Activated naive CD4-positive, alpha-beta T cell treated with anti-CD3 and anti-CD28 coated beads, Interleukin-2, amount 10 ng/mL, durations not matched to agents 7 days and 5 days (primary cell): ENCODE measurements around the gene SEC22C.

Experiments
- CTCF ChIA-PET: fragments of 350-600 bp; sonication (Branson Sonifier 250); formaldehyde crosslinking; loops from one replicate; lab custom pipeline; 2021; ENCODE audit warnings: antibody characterized with exemption; lab: Charles Lee
- DNase-seq: peaks from one replicate; pipeline ENCODE4 v3.0.0-alpha.2; 2020
- H3K27ac Mint-ChIP-seq: one replicate; pipeline ENCODE4 v1.8.0; 2021; ENCODE audit warnings: mild to moderate bottlenecking, moderate library complexity, mixed read lengths
- H3K27me3 Mint-ChIP-seq: one replicate; pipeline ENCODE4 v1.8.0; 2021; ENCODE audit warnings: mild to moderate bottlenecking, mixed read lengths
- H3K36me3 Mint-ChIP-seq: one replicate; pipeline ENCODE4 v1.8.0; 2021; ENCODE audit warnings: mixed read lengths
- H3K4me1 Mint-ChIP-seq: one replicate; pipeline ENCODE4 v1.8.0; 2021; ENCODE audit warnings: mixed read lengths
- H3K4me3 Mint-ChIP-seq: one replicate; pipeline ENCODE4 v1.8.0; 2021; ENCODE audit warnings: mild to moderate bottlenecking, moderate library complexity, mixed read lengths
- H3K9me3 Mint-ChIP-seq: one replicate; pipeline ENCODE4 v1.8.0; 2021; ENCODE audit warnings: mixed read lengths

SEC22C gene

GRCh38 chr3:42501681-42502428, 79.9 kb downstream of the SEC22C start:
- Mint-ChIP-seq H3K4me3 (peak overlapping the region; percentile 83), H3K9me3 (no peaks in the 10 kb centered on the region), H3K36me3 (no peaks in the 10 kb centered on the region), H3K4me1 (peaks cover 50% of the 10 kb centered on the region), H3K27ac (peak overlapping the region; percentile 81), H3K27me3 (peaks cover 58% of the 10 kb centered on the region)
- DNase-seq = peak; percentile 76
- CTCF ChIA-PET = interaction anchor here (0.6 to 7.2 kb wide), 22 partner anchors 9 to 437 kb away, joined by 3 to 113 read pairs (median 4); no protein-coding TSS in a partner anchor

GRCh38 chr3:42501321-42501680, 80.5 kb downstream of the SEC22C start:
- peak; percentile 46 for DNase-seq
- peaks cover 58% of the 10 kb centered on the region for H3K27me3 Mint-ChIP-seq
- CTCF ChIA-PET = interaction anchor here (0.7 to 7.2 kb wide), 15 partner anchors 11 to 436 kb away, joined by 3 to 113 read pairs (median 4); no protein-coding TSS in a partner anchor
- H3K4me3 Mint-ChIP-seq = peak overlapping the region; percentile 83
- H3K9me3 Mint-ChIP-seq = no peaks in the 10 kb centered on the region
- H3K27ac Mint-ChIP-seq = no peak overlapping the region
- peaks cover 47% of the 10 kb centered on the region for H3K4me1 Mint-ChIP-seq
- H3K36me3 Mint-ChIP-seq = no peaks in the 10 kb centered on the region

GRCh38 chr3:42500909-42501308, 80.9 kb downstream of the SEC22C start:
- Mint-ChIP-seq H3K36me3 (no peaks in the 10 kb centered on the region), H3K9me3 (no peaks in the 10 kb centered on the region), H3K27me3 (peaks cover 58% of the 10 kb centered on the region), H3K27ac (peak overlapping the region; percentile 16), H3K4me1 (peaks cover 47% of the 10 kb centered on the region), H3K4me3 (peak overlapping the region; percentile 58)
- no peak for DNase-seq
- CTCF ChIA-PET = interaction anchor here (0.7 to 7.2 kb wide), 16 partner anchors 11 to 436 kb away, joined by 3 to 113 read pairs (median 4); no protein-coding TSS in a partner anchor

- Mint-ChIP-seq H3K4me3 (no peak overlapping the region), H3K27me3 (peaks cover 63% of the 10 kb centered on the region), H3K9me3 (no peaks in the 10 kb centered on the region), H3K27ac (no peak overlapping the region), H3K36me3 (no peaks in the 10 kb centered on the region), H3K4me1 (peaks cover 47% of the 10 kb centered on the region)
- CTCF ChIA-PET = interaction anchor here (1.0 to 7.2 kb wide), 4 partner anchors 38 to 252 kb away, joined by 3 to 113 read pairs (median 30); no protein-coding TSS in a partner anchor
- peak; percentile 19 for DNase-seq
Observed at GRCh38 chr3:42500091-42500490, 81.7 kb downstream of the SEC22C start.

- Mint-ChIP-seq H3K9me3 (no peaks in the 10 kb centered on the region), H3K27ac (no peak overlapping the region), H3K4me3 (no peak overlapping the region), H3K27me3 (peaks cover 63% of the 10 kb centered on the region), H3K36me3 (no peaks in the 10 kb centered on the region), H3K4me1 (peaks cover 47% of the 10 kb centered on the region)
- CTCF ChIA-PET = interaction anchor here (1.7 kb wide), 1 partner anchor 48 kb away, joined by 6 read pairs; no protein-coding TSS in a partner anchor
- DNase-seq = no peak
Observed at GRCh38 chr3:42499478-42499871, 82.3 kb downstream of the SEC22C start.

- Mint-ChIP-seq H3K27ac (no peak overlapping the region), H3K9me3 (no peaks in the 10 kb centered on the region), H3K4me3 (no peak overlapping the region), H3K36me3 (no peaks in the 10 kb centered on the region), H3K4me1 (peaks cover 43% of the 10 kb centered on the region), H3K27me3 (peaks cover 63% of the 10 kb centered on the region)
- CTCF ChIA-PET = interaction anchor here (0.8 to 1.7 kb wide), 2 partner anchors 38 to 49 kb away, joined by 3 to 6 read pairs; no protein-coding TSS in a partner anchor
- peak; percentile 13 for DNase-seq
Observed at GRCh38 chr3:42498791-42499477, 82.8 kb downstream of the SEC22C start.

- peak; percentile 11 for DNase-seq
- H3K4me1 Mint-ChIP-seq = peaks cover 34% of the 10 kb centered on the region
- peaks cover 69% of the 10 kb centered on the region for H3K27me3 Mint-ChIP-seq
- H3K4me3 Mint-ChIP-seq = no peak overlapping the region
- no peak overlapping the region for H3K27ac Mint-ChIP-seq
- CTCF ChIA-PET = interaction anchor here (1.7 kb wide), 1 partner anchor 49 kb away, joined by 6 read pairs; no protein-coding TSS in a partner anchor
- H3K36me3 Mint-ChIP-seq = no peaks in the 10 kb centered on the region
- H3K9me3 Mint-ChIP-seq = no peaks in the 10 kb centered on the region
Observed at GRCh38 chr3:42498034-42498433, 83.7 kb downstream of the SEC22C start.
